Measurements from ENCODE around the gene PRICKLE4.

The PRICKLE4 gene

GRCh38 chr6:41737591-41738130 is 42.9 kb upstream of the PRICKLE4 start:
- DNase-seq, result no peak
- CTCF ChIA-PET, result interaction anchor here (1.8 kb wide), 1 partner anchor 39 kb away, joined by 4 read pairs; no protein-coding TSS in a partner anchor
- Mint-ChIP-seq H3K4me3 (no peak overlapping the region), H3K4me1 (peaks cover 21% of the 10 kb centered on the region), H3K36me3 (no peaks in the 10 kb centered on the region), H3K9me3 (no peaks in the 10 kb centered on the region), H3K27me3 (peaks cover 18% of the 10 kb centered on the region), H3K27ac (no peak overlapping the region)

GRCh38 chr6:41739041-41739440 is 41.5 kb upstream of the PRICKLE4 start:
- H3K9me3 Mint-ChIP-seq, result no peaks in the 10 kb centered on the region
- CTCF ChIA-PET, result no interaction called here
- peaks cover 25% of the 10 kb centered on the region for H3K27me3 Mint-ChIP-seq
- no peak for DNase-seq
- no peaks in the 10 kb centered on the region for H3K36me3 Mint-ChIP-seq
- H3K4me3 Mint-ChIP-seq, result no peak overlapping the region
- peaks cover 7% of the 10 kb centered on the region for H3K4me1 Mint-ChIP-seq
- H3K27ac Mint-ChIP-seq, result no peak overlapping the region

GRCh38 chr6:41740366-41741162 is 40.0 kb upstream of the PRICKLE4 start:
- Mint-ChIP-seq H3K9me3 (no peaks in the 10 kb centered on the region), H3K27me3 (peaks cover 27% of the 10 kb centered on the region), H3K27ac (no peak overlapping the region), H3K4me3 (no peak overlapping the region), H3K36me3 (no peaks in the 10 kb centered on the region), H3K4me1 (peaks cover 7% of the 10 kb centered on the region)
- CTCF ChIA-PET, result no interaction called here
- no peak for DNase-seq

GRCh38 chr6:41741625-41742490 is 38.7 kb upstream of the PRICKLE4 start:
- H3K36me3 Mint-ChIP-seq, result no peaks in the 10 kb centered on the region
- H3K27me3 Mint-ChIP-seq, result peaks cover 29% of the 10 kb centered on the region
- DNase-seq, result no peak
- H3K9me3 Mint-ChIP-seq, result no peaks in the 10 kb centered on the region
- no peaks in the 10 kb centered on the region for H3K4me1 Mint-ChIP-seq
- H3K27ac Mint-ChIP-seq, result no peak overlapping the region
- CTCF ChIA-PET, result no interaction called here
- H3K4me3 Mint-ChIP-seq, result no peak overlapping the region

GRCh38 chr6:41743406-41744235 is 37.0 kb upstream of the PRICKLE4 start:
- Mint-ChIP-seq H3K4me3 (no peak overlapping the region), H3K27me3 (peaks cover 29% of the 10 kb centered on the region), H3K27ac (no peak overlapping the region), H3K4me1 (no peaks in the 10 kb centered on the region), H3K9me3 (no peaks in the 10 kb centered on the region), H3K36me3 (no peaks in the 10 kb centered on the region)
- CTCF ChIA-PET, result interaction anchor here (0.6 kb wide), 1 partner anchor 471 kb away, joined by 4 read pairs; no protein-coding TSS in a partner anchor
- DNase-seq, result no peak

- no peaks in the 10 kb centered on the region for H3K4me1 Mint-ChIP-seq
- peaks cover 28% of the 10 kb centered on the region for H3K27me3 Mint-ChIP-seq
- DNase-seq, result no peak
- CTCF ChIA-PET, result no interaction called here
- H3K4me3 Mint-ChIP-seq, result no peak overlapping the region
- H3K9me3 Mint-ChIP-seq, result no peaks in the 10 kb centered on the region
- no peak overlapping the region for H3K27ac Mint-ChIP-seq
- no peaks in the 10 kb centered on the region for H3K36me3 Mint-ChIP-seq
Observed at GRCh38 chr6:41744236-41744787, 36.3 kb upstream of the PRICKLE4 start.

- H3K4me1 Mint-ChIP-seq, result no peaks in the 10 kb centered on the region
- H3K36me3 Mint-ChIP-seq, result no peaks in the 10 kb centered on the region
- CTCF ChIA-PET, result interaction anchor here (0.7 kb wide), 1 partner anchor 46 kb away, joined by 3 read pairs; no protein-coding TSS in a partner anchor
- DNase-seq, result no peak
- no peak overlapping the region for H3K4me3 Mint-ChIP-seq
- peaks cover 26% of the 10 kb centered on the region for H3K27me3 Mint-ChIP-seq
- H3K9me3 Mint-ChIP-seq, result no peaks in the 10 kb centered on the region
- no peak overlapping the region for H3K27ac Mint-ChIP-seq
Observed at GRCh38 chr6:41746107-41746506, 34.5 kb upstream of the PRICKLE4 start.

- no peak within 1 kb of the TSS for H3K4me3 Mint-ChIP-seq
- peaks cover 26% of the 10 kb centered on the region for H3K27me3 Mint-ChIP-seq
- H3K9me3 Mint-ChIP-seq, result no peaks in the 10 kb centered on the region
- CTCF ChIA-PET, result no interaction called here
- DNase-seq, result no peak
- no peak within 1 kb of the TSS for H3K27ac Mint-ChIP-seq
- no peaks in the 10 kb centered on the region for H3K4me1 Mint-ChIP-seq
- H3K36me3 Mint-ChIP-seq, result no peaks in the 10 kb centered on the region
Observed at GRCh38 chr6:41747256-41748101, 33.1 kb upstream of the PRICKLE4 start, which contains the start of gene PGC. Gene PGC (minus strand): TSS chr6:41747397. CDS start chr6:41747334, 63 bp downstream.

GRCh38 chr6:41748102-41748477 is 32.5 kb upstream of the PRICKLE4 start:
- DNase-seq, result no peak
- H3K9me3 Mint-ChIP-seq, result no peaks in the 10 kb centered on the region
- CTCF ChIA-PET, result no interaction called here
- H3K4me3 Mint-ChIP-seq, result no peak overlapping the region
- H3K27me3 Mint-ChIP-seq, result peaks cover 23% of the 10 kb centered on the region
- no peaks in the 10 kb centered on the region for H3K36me3 Mint-ChIP-seq
- H3K4me1 Mint-ChIP-seq, result no peaks in the 10 kb centered on the region
- no peak overlapping the region for H3K27ac Mint-ChIP-seq

- CTCF ChIA-PET, result no interaction called here
- no peak overlapping the region for H3K4me3 Mint-ChIP-seq
- no peaks in the 10 kb centered on the region for H3K9me3 Mint-ChIP-seq
- H3K4me1 Mint-ChIP-seq, result no peaks in the 10 kb centered on the region
- peaks cover 22% of the 10 kb centered on the region for H3K27me3 Mint-ChIP-seq
- no peak overlapping the region for H3K27ac Mint-ChIP-seq
- no peaks in the 10 kb centered on the region for H3K36me3 Mint-ChIP-seq
- no peak for DNase-seq
Observed at GRCh38 chr6:41748542-41748941, 32.0 kb upstream of the PRICKLE4 start.

GRCh38 chr6:41750374-41750773 is 30.2 kb upstream of the PRICKLE4 start:
- Mint-ChIP-seq H3K27me3 (peaks cover 23% of the 10 kb centered on the region), H3K4me3 (no peak overlapping the region), H3K9me3 (no peaks in the 10 kb centered on the region), H3K36me3 (no peaks in the 10 kb centered on the region), H3K4me1 (no peaks in the 10 kb centered on the region), H3K27ac (no peak overlapping the region)
- CTCF ChIA-PET, result no interaction called here
- DNase-seq, result no peak

- no peak for DNase-seq
- Mint-ChIP-seq H3K36me3 (no peaks in the 10 kb centered on the region), H3K4me3 (no peak overlapping the region), H3K9me3 (no peaks in the 10 kb centered on the region), H3K4me1 (no peaks in the 10 kb centered on the region), H3K27ac (no peak overlapping the region), H3K27me3 (peaks cover 22% of the 10 kb centered on the region)
- CTCF ChIA-PET, result no interaction called here
Observed at GRCh38 chr6:41755895-41756294, 24.7 kb upstream of the PRICKLE4 start.

- DNase-seq, result peak; percentile 40
- no peaks in the 10 kb centered on the region for H3K36me3 Mint-ChIP-seq
- H3K4me1 Mint-ChIP-seq, result no peaks in the 10 kb centered on the region
- no peaks in the 10 kb centered on the region for H3K9me3 Mint-ChIP-seq
- H3K27me3 Mint-ChIP-seq, result peaks cover 22% of the 10 kb centered on the region
- H3K4me3 Mint-ChIP-seq, result no peak overlapping the region
- no peak overlapping the region for H3K27ac Mint-ChIP-seq
- CTCF ChIA-PET, result no interaction called here
Observed at GRCh38 chr6:41756354-41756753, 24.2 kb upstream of the PRICKLE4 start.

All from activated naive CD4-positive, alpha-beta T cell treated with anti-CD3 and anti-CD28 coated beads, Interleukin-2, amount 10 ng/mL, durations not matched to agents 7 days and 5 days (primary cell).